ENCODE measurements around the gene BUD23.

Gene BUD23

GRCh38 chr7:73727952-73728351, 44.6 kb downstream of the BUD23 start:
- no peaks in the 10 kb centered on the region; the same call in 1 of the 2 replicates for H3K4me1 ChIP-seq (ENCODE audit: insufficient read depth, low read length)
- H3K36me3 ChIP-seq (ENCODE audit: insufficient read depth, low read length): no peaks in the 10 kb centered on the region
- H3K9ac ChIP-seq (ENCODE audit: low read depth, low read length): no peak overlapping the region
- H3K9me3 ChIP-seq (ENCODE audit: control insufficient read depth, insufficient read depth, low read length): no peaks in the 10 kb centered on the region

DNA sequence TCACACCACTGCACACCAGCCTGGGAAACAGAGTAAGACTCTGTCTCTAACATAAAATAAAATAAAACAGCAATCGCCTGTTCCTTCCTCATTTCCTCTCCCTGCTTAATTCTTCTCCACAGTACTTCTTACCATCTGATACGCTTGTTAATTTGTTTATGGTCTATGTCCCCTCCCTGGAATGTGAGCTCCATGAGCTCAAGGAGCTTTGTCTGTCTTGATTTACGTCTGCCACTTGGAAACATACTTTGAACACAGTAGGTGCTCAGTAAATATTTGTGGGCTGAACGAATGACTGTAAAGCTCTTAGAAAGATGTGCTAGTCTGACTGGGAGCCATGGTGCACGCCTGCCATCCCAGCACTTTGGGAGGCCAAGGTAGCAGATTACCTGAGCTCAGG, 45.2 kb downstream of the BUD23 start:
- Histone ChIP-seq H3K4me1 (ENCODE audit: insufficient read depth, low read length) (no peaks in the 10 kb centered on the region; the same call in 1 of the 2 replicates), H3K9ac (ENCODE audit: low read depth, low read length) (no peak overlapping the region), H3K9me3 (ENCODE audit: control insufficient read depth, insufficient read depth, low read length) (no peaks in the 10 kb centered on the region), H3K36me3 (ENCODE audit: insufficient read depth, low read length) (no peaks in the 10 kb centered on the region)

GRCh38 chr7:73730485-73730884, 47.1 kb downstream of the BUD23 start:
- Histone ChIP-seq H3K9ac (ENCODE audit: low read depth, low read length) (no peak overlapping the region), H3K4me1 (ENCODE audit: insufficient read depth, low read length) (no peaks in the 10 kb centered on the region; the same call in 1 of the 2 replicates), H3K9me3 (ENCODE audit: control insufficient read depth, insufficient read depth, low read length) (no peaks in the 10 kb centered on the region), H3K36me3 (ENCODE audit: insufficient read depth, low read length) (no peaks in the 10 kb centered on the region)

DNA sequence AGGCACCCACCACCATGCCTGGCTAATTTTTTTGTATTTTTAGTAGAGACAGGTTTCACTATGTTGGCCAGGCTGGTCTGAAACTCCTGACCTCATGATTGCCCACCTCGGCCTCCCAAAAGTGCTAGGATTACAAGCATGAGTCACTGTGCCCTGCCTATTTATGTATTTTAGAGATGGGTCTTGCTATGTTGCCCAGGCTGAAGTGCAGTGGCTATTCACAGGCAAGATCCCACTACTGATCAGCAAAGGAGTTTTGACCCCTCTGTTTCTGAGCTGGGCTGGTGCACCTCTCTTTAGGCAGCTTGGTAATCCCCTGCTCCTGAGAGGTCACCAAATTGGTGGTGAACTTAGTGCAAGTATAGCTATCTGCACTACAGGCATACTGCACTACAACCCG, 49.0 kb downstream of the BUD23 start:
- no peaks in the 10 kb centered on the region; the same call in 1 of the 2 replicates for H3K36me3 ChIP-seq (ENCODE audit: insufficient read depth, low read length)
- no peaks in the 10 kb centered on the region for H3K9me3 ChIP-seq (ENCODE audit: control insufficient read depth, insufficient read depth, low read length)
- H3K4me1 ChIP-seq (ENCODE audit: insufficient read depth, low read length): no peaks in the 10 kb centered on the region; the same call in 1 of the 2 replicates
- H3K9ac ChIP-seq (ENCODE audit: low read depth, low read length): no peak overlapping the region

DNA sequence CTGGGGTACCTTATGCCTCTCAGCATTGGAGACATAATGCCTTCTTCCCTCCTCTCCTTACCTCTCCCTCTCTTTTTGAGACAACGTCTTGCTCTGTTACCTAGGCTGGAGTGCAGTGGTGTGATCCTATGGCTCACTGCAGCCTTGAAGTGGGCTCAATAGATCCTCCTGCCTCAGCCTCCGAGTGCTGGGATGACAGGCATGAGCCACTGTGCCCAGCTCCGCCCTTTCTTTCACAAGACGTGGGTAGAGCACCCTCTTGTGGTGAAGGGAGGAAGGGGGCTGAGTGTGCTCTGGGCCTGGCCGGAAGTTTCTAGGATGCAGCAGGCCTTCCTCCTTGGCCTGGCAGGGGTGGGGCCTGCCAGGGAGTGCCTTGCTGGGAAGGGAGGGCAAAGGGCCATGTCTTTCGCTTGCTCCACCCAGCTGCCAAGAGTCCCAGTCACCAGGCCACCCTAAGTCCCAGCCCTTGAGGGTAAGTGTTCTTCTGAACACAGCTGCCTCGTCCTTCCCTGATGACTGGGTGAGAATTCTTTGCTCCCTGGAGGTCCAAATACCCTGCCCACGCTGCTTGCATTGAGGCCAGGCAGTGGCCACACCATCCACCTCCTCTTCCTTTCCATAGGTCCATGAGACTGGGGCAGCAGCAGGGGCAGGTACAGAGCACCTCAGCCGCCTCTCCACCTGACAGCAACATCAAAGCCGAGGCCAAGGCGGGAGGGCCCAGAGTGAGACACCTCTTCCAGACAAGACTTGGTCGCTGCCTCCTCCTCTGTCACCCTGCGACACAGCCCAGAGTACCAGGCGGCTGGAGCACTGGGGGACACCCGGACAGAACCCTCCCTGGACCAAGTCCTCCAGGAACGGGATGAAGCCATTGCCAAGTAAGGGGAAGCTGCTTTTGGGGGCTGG, 51.5 kb downstream of the BUD23 start:
- Histone ChIP-seq H3K9me3 (ENCODE audit: control insufficient read depth, insufficient read depth, low read length) (no peaks in the 10 kb centered on the region), H3K9ac (ENCODE audit: low read depth, low read length) (no peak overlapping the region), H3K4me1 (ENCODE audit: insufficient read depth, low read length) (peaks cover 3% of the 10 kb centered on the region), H3K36me3 (ENCODE audit: insufficient read depth, low read length) (no peaks in the 10 kb centered on the region; the same call in 1 of the 2 replicates)

- H3K36me3 ChIP-seq (ENCODE audit: insufficient read depth, low read length): no peaks in the 10 kb centered on the region; the same call in 1 of the 2 replicates
- H3K9me3 ChIP-seq (ENCODE audit: control insufficient read depth, insufficient read depth, low read length): no peaks in the 10 kb centered on the region
- no peak overlapping the region for H3K9ac ChIP-seq (ENCODE audit: low read depth, low read length)
- H3K4me1 ChIP-seq (ENCODE audit: insufficient read depth, low read length): peaks cover 5% of the 10 kb centered on the region
These were observed 52.1 kb downstream of the BUD23 start for GRCh38 chr7:73735528-73735905.

DNA sequence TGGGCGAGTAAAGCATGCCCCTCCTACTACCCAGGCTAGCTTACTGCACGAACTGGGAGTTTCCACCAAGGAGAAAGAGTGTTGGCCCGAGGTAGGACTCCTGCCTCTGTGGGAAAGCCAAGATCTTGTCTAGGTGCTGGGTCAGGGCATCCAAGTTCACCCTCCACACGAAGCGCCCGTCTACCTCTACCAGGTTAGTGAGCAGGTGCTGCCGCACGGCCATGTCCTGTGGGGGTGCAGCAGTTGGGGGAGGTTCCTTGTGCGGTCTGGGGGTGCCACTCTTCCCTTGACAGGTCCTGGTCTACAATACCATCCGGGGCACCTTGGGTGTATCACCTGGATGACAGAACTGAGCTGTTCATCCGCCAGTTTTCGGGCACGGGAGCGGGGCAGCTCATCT, 53.5 kb downstream of the BUD23 start:
- no peaks in the 10 kb centered on the region for H3K9me3 ChIP-seq (ENCODE audit: control insufficient read depth, insufficient read depth, low read length)
- no peaks in the 10 kb centered on the region; the same call in 1 of the 2 replicates for H3K36me3 ChIP-seq (ENCODE audit: insufficient read depth, low read length)
- no peak overlapping the region for H3K9ac ChIP-seq (ENCODE audit: low read depth, low read length)
- H3K4me1 ChIP-seq (ENCODE audit: insufficient read depth, low read length): peaks cover 15% of the 10 kb centered on the region

GRCh38 chr7:73737491-73738219, 54.3 kb downstream of the BUD23 start:
- Histone ChIP-seq H3K9ac (ENCODE audit: low read depth, low read length) (peak overlapping the region; percentile 77), H3K4me1 (ENCODE audit: insufficient read depth, low read length) (peaks cover 19% of the 10 kb centered on the region), H3K36me3 (ENCODE audit: insufficient read depth, low read length) (no peaks in the 10 kb centered on the region; the same call in 1 of the 2 replicates), H3K9me3 (ENCODE audit: control insufficient read depth, insufficient read depth, low read length) (no peaks in the 10 kb centered on the region)

- Histone ChIP-seq H3K36me3 (ENCODE audit: insufficient read depth, low read length) (no peaks in the 10 kb centered on the region; the same call in 1 of the 2 replicates), H3K9ac (ENCODE audit: low read depth, low read length) (peak overlapping the region; percentile 77; the same call in 1 of the 2 replicates), H3K4me1 (ENCODE audit: insufficient read depth, low read length) (peaks cover 19% of the 10 kb centered on the region), H3K9me3 (ENCODE audit: control insufficient read depth, insufficient read depth, low read length) (no peaks in the 10 kb centered on the region)
These were observed 54.8 kb downstream of the BUD23 start for GRCh38 chr7:73738220-73738611.

- H3K36me3 ChIP-seq (ENCODE audit: insufficient read depth, low read length): no peaks in the 10 kb centered on the region; the same call in 1 of the 2 replicates
- peak within 1 kb of the TSS; percentile 87 for H3K9ac ChIP-seq (ENCODE audit: low read depth, low read length)
- H3K9me3 ChIP-seq (ENCODE audit: control insufficient read depth, insufficient read depth, low read length): no peaks in the 10 kb centered on the region
- peaks cover 24% of the 10 kb centered on the region for H3K4me1 ChIP-seq (ENCODE audit: insufficient read depth, low read length)
These were observed 55.4 kb downstream of the BUD23 start, which contains the start of gene ABHD11 for GRCh38 chr7:73738612-73739386. TSS of gene ABHD11 (minus strand) at chr7:73738802. CDS start at chr7:73738770, 32 bp downstream.

DNA sequence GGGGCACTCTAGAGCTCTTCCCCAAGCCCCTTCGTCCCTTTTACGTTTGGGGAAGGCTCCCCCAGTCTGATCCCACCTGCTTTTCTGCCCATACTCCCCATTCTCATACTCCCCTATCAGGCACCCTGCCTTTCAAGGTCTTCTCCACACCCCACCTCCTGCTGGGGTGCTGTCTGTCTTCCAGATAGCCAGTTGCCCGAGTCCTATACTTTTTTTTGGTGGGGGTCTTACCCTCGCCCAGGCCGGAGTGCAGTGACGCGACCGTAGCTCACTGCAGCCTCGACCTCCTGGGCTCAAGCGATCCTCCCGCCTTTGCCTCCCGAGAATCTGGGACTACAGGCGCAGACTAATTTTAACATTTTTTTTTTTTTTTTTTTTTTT, 56.0 kb downstream of the BUD23 start:
- peak overlapping the region; percentile 87 for H3K9ac ChIP-seq (ENCODE audit: low read depth, low read length)
- no peaks in the 10 kb centered on the region for H3K9me3 ChIP-seq (ENCODE audit: control insufficient read depth, insufficient read depth, low read length)
- no peaks in the 10 kb centered on the region; the same call in 1 of the 2 replicates for H3K36me3 ChIP-seq (ENCODE audit: insufficient read depth, low read length)
- peaks cover 24% of the 10 kb centered on the region for H3K4me1 ChIP-seq (ENCODE audit: insufficient read depth, low read length)

DNA sequence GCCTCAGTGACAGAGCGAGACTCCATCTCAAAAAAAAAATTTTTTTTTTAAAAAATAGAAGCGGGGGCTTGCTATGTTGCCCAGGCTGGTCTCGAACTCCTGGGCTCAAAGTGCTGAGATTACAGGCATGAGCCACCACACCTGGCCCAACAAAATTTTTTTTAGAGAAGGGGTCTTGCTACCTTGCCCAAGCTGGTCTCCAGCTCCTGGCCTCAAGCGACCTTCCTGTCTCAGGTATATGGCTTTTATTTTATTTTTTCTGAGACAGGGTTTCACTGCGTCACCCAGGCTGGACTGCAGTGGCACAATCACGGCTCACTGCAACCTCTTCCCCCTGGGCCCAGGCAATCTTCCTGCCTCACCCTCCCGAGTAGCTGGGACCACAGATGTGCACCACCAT, 56.8 kb downstream of the BUD23 start:
- Histone ChIP-seq H3K4me1 (ENCODE audit: insufficient read depth, low read length) (peaks cover 24% of the 10 kb centered on the region), H3K9ac (ENCODE audit: low read depth, low read length) (no peak overlapping the region), H3K36me3 (ENCODE audit: insufficient read depth, low read length) (no peaks in the 10 kb centered on the region; the same call in 1 of the 2 replicates), H3K9me3 (ENCODE audit: control insufficient read depth, insufficient read depth, low read length) (no peaks in the 10 kb centered on the region)

- no peak overlapping the region for H3K9ac ChIP-seq (ENCODE audit: low read depth, low read length)
- H3K9me3 ChIP-seq (ENCODE audit: control insufficient read depth, insufficient read depth, low read length): no peaks in the 10 kb centered on the region
- H3K4me1 ChIP-seq (ENCODE audit: insufficient read depth, low read length): peaks cover 24% of the 10 kb centered on the region
- no peaks in the 10 kb centered on the region; the same call in 1 of the 2 replicates for H3K36me3 ChIP-seq (ENCODE audit: insufficient read depth, low read length)
These were observed 57.4 kb downstream of the BUD23 start for GRCh38 chr7:73740771-73741170.

- Histone ChIP-seq H3K9ac (ENCODE audit: low read depth, low read length) (no peak overlapping the region), H3K4me1 (ENCODE audit: insufficient read depth, low read length) (peaks cover 24% of the 10 kb centered on the region)
These were observed 58.2 kb downstream of the BUD23 start for GRCh38 chr7:73741600-73741999.

More at GRCh38 chr7:73741600-73741999, 58.2 kb downstream of the BUD23 start:
- H3K9me3 ChIP-seq (ENCODE audit: control insufficient read depth, insufficient read depth, low read length): no peaks in the 10 kb centered on the region
- no peaks in the 10 kb centered on the region for H3K36me3 ChIP-seq (ENCODE audit: insufficient read depth, low read length)
